ENCODE data around the gene DAW1. TPM values are rescaled to one million over a fixed set of nuclear protein-coding genes. Genes with fewer than 3 reads are reported as not detected.

The DAW1 gene
- total RNA-seq, 1 experiment from 2014 or later, result 0.37 TPM

DNA sequence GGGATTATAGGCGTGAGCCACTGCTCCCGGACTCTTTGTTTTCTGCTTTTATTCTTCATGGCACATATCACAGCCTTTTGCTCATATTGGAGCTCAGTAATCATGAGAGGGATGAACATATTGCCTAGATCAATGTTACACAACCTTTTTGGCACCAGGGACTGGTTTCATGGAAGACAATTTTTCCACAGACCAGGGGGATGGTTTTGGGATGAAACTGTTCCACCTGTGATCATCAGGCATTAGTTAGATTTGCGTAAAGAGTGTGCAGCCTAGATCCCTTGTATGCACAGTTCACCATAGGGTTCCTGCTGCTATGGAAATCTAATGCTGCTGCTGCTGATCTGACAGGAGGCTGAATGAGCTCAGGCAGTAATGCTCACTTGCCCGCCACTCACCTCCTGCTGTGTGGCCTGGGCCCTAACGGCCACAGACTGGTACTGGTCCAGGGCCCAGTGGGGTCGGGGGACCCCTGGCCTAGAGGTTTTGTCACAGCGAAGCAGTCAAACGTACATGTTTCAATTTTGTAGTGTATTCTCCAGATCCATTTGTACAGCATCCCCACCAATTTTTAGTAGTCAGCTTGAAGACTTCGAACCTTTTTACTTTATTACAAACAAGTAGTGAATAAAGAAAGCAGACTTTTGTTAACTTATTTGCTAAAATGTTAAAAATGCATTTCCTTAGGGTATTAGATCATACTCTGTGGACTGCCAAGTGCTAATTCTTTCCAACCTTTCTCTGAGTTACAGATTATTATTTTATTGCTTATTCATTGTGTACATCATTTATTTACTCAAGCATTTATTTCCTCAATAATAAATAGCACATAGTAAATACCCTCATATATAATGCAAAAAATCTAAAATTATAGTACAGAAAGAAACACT is 6.2 kb downstream of the DAW1 start:
- no peak overlapping the region for H2AK5ac ChIP-seq (ENCODE audit: insufficient read length, low read length)
- no peak overlapping the region for H3K4ac ChIP-seq (ENCODE audit: low read depth, low read length)
- Mint-ChIP-seq H3K27ac (no peak overlapping the region), H3K27me3 (ENCODE audit: low read depth) (peaks cover 5% of the 10 kb centered on the region), H3K9me3 (no peaks in the 10 kb centered on the region), H3K4me3 (no peak overlapping the region), H3K36me3 (ENCODE audit: insufficient read depth in 1 of 3, low read depth in 3 of 3) (no peaks in the 10 kb centered on the region), H3K4me1 (no peaks in the 10 kb centered on the region)
- no peaks in the 10 kb centered on the region for H3K23me2 ChIP-seq (ENCODE audit: insufficient read length, low read depth, low read length, poor library complexity, severe bottlenecking)
- H3K56ac ChIP-seq (ENCODE audit: insufficient read length, low read depth, low read length), result no peak overlapping the region
- no peak overlapping the region for H3K23ac ChIP-seq (ENCODE audit: insufficient read length, low read depth, low read length)
- H3K4me2 ChIP-seq (ENCODE audit: insufficient read depth, insufficient read length, low read length), result no peak overlapping the region
- H4K91ac ChIP-seq (ENCODE audit: insufficient read length, low read depth, low read length), result no peak overlapping the region
- H3K79me1 ChIP-seq (ENCODE audit: insufficient read depth, low read depth, low read length, poor library complexity, severe bottlenecking), result no peaks in the 10 kb centered on the region
- no CpG with 5 or more reads among the region's 9 CpGs for WGBS (ENCODE audit: extremely low coverage, insufficient read length, low lambda C conversion rate)
- H3K27me3 ChIP-seq (ENCODE audit: insufficient read depth, low read length), result no peaks in the 10 kb centered on the region
- no peak overlapping the region for H3K18ac ChIP-seq (ENCODE audit: insufficient read length, low read depth, low read length)
- H3K9ac ChIP-seq (ENCODE audit: extremely low read depth, insufficient read length, low read length), result no peak overlapping the region
- H3K9me3 ChIP-seq (ENCODE audit: control insufficient read depth, low read depth, low read length), result no peaks in the 10 kb centered on the region
- no peak overlapping the region for H2BK5ac ChIP-seq (ENCODE audit: insufficient read length, low read length)
- H3K79me2 ChIP-seq (ENCODE audit: insufficient read depth, low read length), result no peaks in the 10 kb centered on the region
- TF ChIP-seq, protein P1, sequence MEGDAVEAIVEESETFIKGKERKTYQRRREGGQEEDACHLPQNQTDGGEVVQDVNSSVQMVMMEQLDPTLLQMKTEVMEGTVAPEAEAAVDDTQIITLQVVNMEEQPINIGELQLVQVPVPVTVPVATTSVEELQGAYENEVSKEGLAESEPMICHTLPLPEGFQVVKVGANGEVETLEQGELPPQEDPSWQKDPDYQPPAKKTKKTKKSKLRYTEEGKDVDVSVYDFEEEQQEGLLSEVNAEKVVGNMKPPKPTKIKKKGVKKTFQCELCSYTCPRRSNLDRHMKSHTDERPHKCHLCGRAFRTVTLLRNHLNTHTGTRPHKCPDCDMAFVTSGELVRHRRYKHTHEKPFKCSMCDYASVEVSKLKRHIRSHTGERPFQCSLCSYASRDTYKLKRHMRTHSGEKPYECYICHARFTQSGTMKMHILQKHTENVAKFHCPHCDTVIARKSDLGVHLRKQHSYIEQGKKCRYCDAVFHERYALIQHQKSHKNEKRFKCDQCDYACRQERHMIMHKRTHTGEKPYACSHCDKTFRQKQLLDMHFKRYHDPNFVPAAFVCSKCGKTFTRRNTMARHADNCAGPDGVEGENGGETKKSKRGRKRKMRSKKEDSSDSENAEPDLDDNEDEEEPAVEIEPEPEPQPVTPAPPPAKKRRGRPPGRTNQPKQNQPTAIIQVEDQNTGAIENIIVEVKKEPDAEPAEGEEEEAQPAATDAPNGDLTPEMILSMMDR (conservative IDR thresholded peaks at IDR 0.05), result no peak
- no peak overlapping the region for H2BK15ac ChIP-seq (ENCODE audit: low read depth, low read length)
- no peak overlapping the region for H2AFZ ChIP-seq (ENCODE audit: low read length)
- H4K20me1 ChIP-seq (ENCODE audit: control insufficient read depth, insufficient read depth, insufficient read length), result no peaks in the 10 kb centered on the region
- no peaks in the 10 kb centered on the region for H3K4me1 ChIP-seq (ENCODE audit: insufficient read depth, low read length)
- H2BK12ac ChIP-seq (ENCODE audit: insufficient read length, low read depth, low read length), result no peak overlapping the region
- no peak overlapping the region for H3K14ac ChIP-seq (ENCODE audit: insufficient read depth, low read length)
- no peak overlapping the region for H3T11ph ChIP-seq (ENCODE audit: low read length)
- no peak overlapping the region for H2BK20ac ChIP-seq (ENCODE audit: low read depth, low read length, poor library complexity, severe bottlenecking)
- H4K8ac ChIP-seq (replicated peaks; ENCODE audit: insufficient read length, low read depth, low read length), result no peak overlapping the region
- no peak overlapping the region for H2BK120ac ChIP-seq (ENCODE audit: low read depth, low read length, poor library complexity, severe bottlenecking)
- no peak for DNase-seq
- no peak overlapping the region for H3K27ac ChIP-seq (ENCODE audit: insufficient read length, low read depth, low read length)
- no peak overlapping the region for H4K5ac ChIP-seq (ENCODE audit: insufficient read length, low read depth, low read length)

All from H9 (cell line).